K562 (cell line): ENCODE data around the gene MTMR3.

Experiments used
- CTCF ChIP-seq, 3 experiments: IDR thresholded peaks in 2 of 3; conservative IDR thresholded peaks in 1 of 3; 2 replicates each; pipeline ENCODE4 v1.5.1; 2011 to 2012; ENCODE audit warnings: low read length in 3 of 3, mild to moderate bottlenecking in 3 of 3, control low read depth in 2 of 3, improper control_type of control experiment in 1 of 3, inconsistent platforms in 1 of 3, low read depth in 1 of 3, mixed read lengths in 1 of 3, moderate library complexity in 1 of 3; ENCODE audit not compliant: insufficient read depth in 2 of 3
- FOXK1 ChIP-seq: sonication (generic); formaldehyde crosslinking; IDR thresholded peaks from 2 replicates; pipeline ENCODE4 v1.8.0; 2022; ENCODE audit warnings: missing genetic modification reagents, mild to moderate bottlenecking, borderline replicate concordance
- MECOM ChIP-seq: fragments of 250-450 bp; sonication (Bioruptor Pico); IDR thresholded peaks from 2 replicates; pipeline ENCODE4 v1.8.0; 2022; ENCODE audit warnings: inconsistent platforms
- NCOA4 ChIP-seq: fragments of 450-650 bp; IDR thresholded peaks from 2 replicates; pipeline ENCODE4 v1.6.1; 2018; ENCODE audit warnings: mild to moderate bottlenecking; ENCODE audit not compliant: partially characterized antibody
- NFE2L1 ChIP-seq: fragments of 450-650 bp; IDR thresholded peaks from 2 replicates; pipeline ENCODE4 v1.6.1; 2016; ENCODE audit warnings: missing genetic modification characterization, low read depth, mild to moderate bottlenecking, missing compliant biosample characterization, moderate library complexity, borderline replicate concordance
- TBL1XR1 ChIP-seq, 2 experiments: IDR thresholded peaks; 2 replicates each; pipeline ENCODE4 v1.6.1; 2012; ENCODE audit warnings: improper control_type of control experiment in 2 of 2, low read length in 2 of 2, mild to moderate bottlenecking in 1 of 2
- ZNF143 ChIP-seq: sonication (generic); formaldehyde crosslinking; IDR thresholded peaks from 2 replicates; pipeline ENCODE4 v1.9.0; 2022; ENCODE audit warnings: mild to moderate bottlenecking, missing genetic modification reagents
- ZNF696 ChIP-seq: fragments of 250-450 bp; sonication (Bioruptor Pico); conservative IDR thresholded peaks from 2 replicates; pipeline ENCODE4 v1.4.0; 2020; ENCODE audit warnings: mild to moderate bottlenecking, moderate library complexity

GRCh38 chr22:29989446-29989845 is 106.5 kb downstream of the MTMR3 start:
- no peak for TF ChIP-seq NFE2L1 (tag)
- no peak for TF ChIP-seq ZNF143 (CRISPR knock-in tag)
- no peak for TF ChIP-seq ZNF696
- TF ChIP-seq FOXK1 (CRISPR knock-in tag) = no peak
- no peak for TF ChIP-seq MECOM (CRISPR knock-in tag)
- no peak for TF ChIP-seq CTCF (IDR thresholded peaks at IDR 0.05 in 2 of 3, conservative IDR thresholded peaks at IDR 0.05 in 1 of 3; ENCODE audit: insufficient read depth in 2 of 3, low read depth in 1 of 3, low read length in 3 of 3)
- TF ChIP-seq NCOA4 = no peak
- TF ChIP-seq TBL1XR1 (IDR thresholded peaks at IDR 0.05; ENCODE audit: low read length in 2 of 2) = no peak
